DMS53 (cell line): ENCODE results near the gene PPM1E.

Source experiments
- DNase-seq: peaks from one replicate; lab custom pipeline; 2025; lab: John Stamatoyannopoulos, UW

PPM1E gene

GRCh38 chr17:58996968-58997367 is 241.3 kb downstream of the PPM1E start:
- DNase-seq = no peak

- DNase-seq = no peak
These were observed 242.3 kb downstream of the PPM1E start for GRCh38 chr17:58997756-58998553.

GRCh38 chr17:58998871-58999270 is 243.2 kb downstream of the PPM1E start:
- no peak for DNase-seq

DNA sequence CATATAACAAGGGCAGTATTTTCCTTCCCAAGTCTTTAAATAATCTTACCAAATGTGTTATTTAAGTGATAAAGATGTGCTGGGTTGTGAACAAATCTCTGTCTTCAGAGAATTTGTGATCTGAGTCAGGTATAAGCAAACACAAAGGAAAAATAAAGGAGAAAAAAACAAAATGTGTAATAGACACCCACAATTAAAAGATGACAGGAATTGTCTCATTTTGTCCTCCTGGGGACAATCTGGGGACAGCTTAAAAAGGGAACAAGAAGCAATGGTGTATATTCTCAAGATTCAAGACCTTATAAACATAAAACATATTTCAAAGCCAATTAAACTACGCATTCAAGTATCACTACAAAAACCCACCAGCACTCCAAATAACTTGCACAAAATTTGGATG is 243.8 kb downstream of the PPM1E start:
- no peak for DNase-seq

- DNase-seq = no peak
These were observed 244.4 kb downstream of the PPM1E start for GRCh38 chr17:59000022-59000421.

- DNase-seq = no peak
These were observed 245.6 kb downstream of the PPM1E start for GRCh38 chr17:59001158-59001814.

GRCh38 chr17:59002126-59002525 is 246.5 kb downstream of the PPM1E start:
- no peak for DNase-seq

DNA sequence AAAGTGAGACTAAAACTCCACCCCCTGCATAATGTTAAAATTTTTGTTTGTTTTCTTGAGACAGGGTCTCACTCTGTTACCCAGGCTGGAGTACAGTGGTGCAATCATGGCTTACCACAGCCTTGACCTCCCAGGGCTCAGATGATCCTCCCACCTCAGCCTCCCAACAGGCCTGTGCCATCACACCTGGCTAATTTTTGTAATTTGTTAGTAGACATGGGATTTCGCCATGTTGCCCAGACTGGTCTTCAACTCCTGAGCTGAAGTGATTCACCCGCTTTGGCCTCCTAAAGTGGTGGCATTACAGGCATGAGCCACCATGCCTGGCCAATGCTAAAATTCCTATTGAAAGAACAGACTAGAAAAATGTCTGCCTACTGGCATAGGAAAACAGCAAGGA is 247.2 kb downstream of the PPM1E start:
- no peak for DNase-seq

- no peak for DNase-seq
These were observed 248.2 kb downstream of the PPM1E start for GRCh38 chr17:59003860-59004259.

DNA sequence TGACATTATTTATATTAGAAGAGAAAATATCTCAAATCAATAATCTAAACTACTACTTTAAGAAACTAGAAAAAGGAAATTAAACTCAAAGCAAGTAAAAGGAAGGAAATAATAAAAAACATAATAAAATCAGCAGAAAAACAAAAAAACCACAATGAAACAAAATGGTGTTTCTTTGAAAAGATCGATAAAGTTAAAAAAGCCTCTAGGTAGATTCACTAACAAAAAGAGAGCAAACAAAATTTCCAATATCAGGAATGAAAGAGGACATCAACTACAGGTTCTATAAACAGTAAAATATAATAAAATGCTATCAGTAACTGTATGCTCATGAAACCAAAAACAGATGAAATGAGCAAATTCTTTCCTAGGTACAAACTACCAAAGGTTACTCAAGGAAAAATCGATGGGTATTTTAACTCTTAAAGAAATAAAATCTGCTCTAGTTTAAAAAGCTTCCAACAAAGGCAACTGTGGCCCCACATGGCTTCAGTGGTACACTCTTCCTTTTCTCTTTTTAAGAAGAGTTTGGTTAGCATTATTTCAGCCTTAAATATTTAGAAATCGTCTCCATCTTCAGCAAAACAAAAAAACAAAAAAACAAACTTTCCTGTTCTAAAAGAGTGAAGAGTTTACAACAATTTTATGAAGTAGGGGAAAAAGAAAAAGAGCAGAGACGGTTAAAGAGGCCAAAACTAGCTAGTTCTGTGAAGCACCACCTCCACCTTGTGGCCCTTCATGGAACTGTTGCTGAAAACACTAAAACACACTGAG is 248.9 kb downstream of the PPM1E start:
- DNase-seq = peak; percentile 65

- no peak for DNase-seq
These were observed 252.3 kb downstream of the PPM1E start for GRCh38 chr17:59007995-59008394.

DNA sequence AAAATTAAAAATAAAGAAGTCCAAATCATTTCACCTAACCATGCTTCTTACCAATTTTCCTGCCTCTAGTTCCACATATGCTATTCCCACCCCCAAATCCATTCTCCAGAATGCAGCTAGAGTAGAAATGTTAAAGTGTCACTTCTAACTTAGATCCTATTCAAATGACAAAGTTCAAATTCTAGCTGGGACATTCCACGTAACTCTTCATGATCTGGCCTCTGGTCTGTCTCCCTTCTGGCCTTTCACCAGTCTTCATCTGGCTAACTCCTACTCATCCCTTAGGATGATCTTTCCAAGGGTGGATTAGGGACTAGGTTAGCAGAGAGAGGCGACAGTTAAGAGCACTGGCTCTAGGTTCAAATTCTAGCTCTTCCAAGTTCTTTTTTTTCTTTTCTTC is 253.1 kb downstream of the PPM1E start:
- no peak for DNase-seq

DNA sequence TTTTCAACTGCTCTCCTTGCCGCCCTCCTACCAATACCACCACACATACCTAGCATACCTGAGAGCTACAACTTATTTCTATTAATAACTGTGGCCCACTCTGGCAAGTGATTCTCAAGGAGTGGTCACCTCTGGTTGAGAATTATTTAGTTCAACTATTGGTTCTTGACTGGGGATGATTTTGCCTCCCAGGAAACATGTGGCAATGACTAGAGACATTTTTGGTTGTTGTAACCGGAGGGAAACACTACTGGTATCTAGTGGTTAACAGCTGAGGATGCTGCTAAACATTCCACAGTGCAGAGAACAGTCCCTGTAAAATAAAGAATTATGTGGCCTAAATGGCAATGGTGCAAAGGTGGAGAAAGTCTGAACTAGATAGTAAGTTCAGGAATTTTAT is 254.4 kb downstream of the PPM1E start:
- DNase-seq = no peak

GRCh38 chr17:59011975-59012374 is 256.3 kb downstream of the PPM1E start:
- DNase-seq = no peak

- DNase-seq = no peak
These were observed 262.4 kb downstream of the PPM1E start for GRCh38 chr17:59018019-59018418.

GRCh38 chr17:59024916-59025315 is 269.3 kb downstream of the PPM1E start:
- no peak for DNase-seq

GRCh38 chr17:59026176-59026939 is 270.7 kb downstream of the PPM1E start:
- no peak for DNase-seq

DNA sequence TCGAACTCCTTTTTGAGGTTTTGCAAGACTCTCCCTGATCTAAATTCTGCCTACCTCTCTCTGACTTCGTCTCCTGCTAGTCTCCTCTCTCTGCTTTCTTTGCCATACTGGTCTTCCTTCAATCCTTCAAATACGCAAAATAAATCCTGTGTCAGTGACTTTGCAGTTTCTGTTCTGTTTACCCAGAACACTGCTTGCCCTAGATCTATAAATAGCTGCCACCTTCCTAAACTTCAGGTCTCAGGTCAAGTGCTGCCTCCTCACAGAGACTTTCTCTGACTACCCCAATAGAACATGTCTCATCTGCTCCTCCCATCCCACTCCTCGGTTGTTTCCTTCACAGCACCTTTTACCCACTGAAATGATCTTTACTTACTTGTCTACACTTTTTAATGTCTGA is 272.1 kb downstream of the PPM1E start:
- DNase-seq = peak; percentile 21

DNA sequence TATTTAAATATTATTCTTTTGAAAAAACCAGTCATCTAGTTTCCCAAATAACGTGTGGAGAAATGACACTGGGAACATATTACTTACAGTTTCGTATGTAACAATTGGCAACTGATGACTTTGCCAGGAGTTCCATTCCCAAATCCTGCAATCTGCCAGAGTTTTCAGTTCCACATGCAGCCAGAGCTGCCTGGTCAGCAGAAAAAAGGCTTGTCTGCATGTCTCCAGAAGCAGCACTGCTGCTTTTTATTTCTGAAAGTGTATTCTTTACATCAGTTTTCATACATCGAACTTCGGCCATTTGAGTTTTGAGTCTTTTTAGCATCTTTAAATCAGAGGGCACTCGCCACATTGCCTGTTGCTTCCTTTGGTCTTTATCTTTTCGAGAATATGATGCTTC is 272.7 kb downstream of the PPM1E start:
- DNase-seq = peak; percentile 6

GRCh38 chr17:59030811-59031210 is 275.2 kb downstream of the PPM1E start:
- DNase-seq = no peak
